Neural cell (in vitro differentiated cells): Measurements from ENCODE around the gene GYPC. TPM values are rescaled to one million over a fixed set of nuclear protein-coding genes. Genes with fewer than 3 reads are reported as not detected.

Experiments
- H2AFZ ChIP-seq: fragments of 200-600, 300-800 bp; sonication (generic), shearing (Covaris generic); 2 replicates; pipeline ENCODE4 v1.6.0; 2014; ENCODE audit warnings: low read depth, mild to moderate bottlenecking, antibody characterized with exemption, low read length, moderate library complexity
- H3F3A ChIP-seq: fragments of 200-600 bp; shearing (Covaris generic); 2 replicates; pipeline ENCODE4 v1.6.1; 2016; ENCODE audit warnings: mild to moderate bottlenecking, moderate library complexity, mixed read lengths, antibody characterized with exemption, low read length; ENCODE audit not compliant: insufficient read depth, poor library complexity, severe bottlenecking
- H3K27ac ChIP-seq: fragments of 200-600, 300-800 bp; sonication (generic), shearing (Covaris generic); 2 replicates; pipeline ENCODE4 v1.5.1; 2014; ENCODE audit warnings: mild to moderate bottlenecking, low read length, moderate library complexity
- H3K27me3 ChIP-seq: fragments of 300-800, 200-600 bp; sonication (generic), shearing (Covaris generic); 2 replicates; pipeline ENCODE4 v1.6.0; 2014; ENCODE audit warnings: mild to moderate bottlenecking, low read depth, low read length, moderate library complexity; ENCODE audit not compliant: insufficient read depth
- H3K36me3 ChIP-seq: fragments of 300-800, 200-600 bp; sonication (generic), shearing (Covaris generic); 2 replicates; pipeline ENCODE4 v1.5.1; 2014; ENCODE audit warnings: mild to moderate bottlenecking, antibody characterized with exemption, low read length, moderate library complexity; ENCODE audit not compliant: insufficient read depth
- H3K4me2 ChIP-seq: fragments of 300-800, 200-600 bp; sonication (generic), shearing (Covaris generic); 2 replicates; pipeline ENCODE4 v1.6.0; 2014; ENCODE audit warnings: mild to moderate bottlenecking, low read length
- H3K4me3 ChIP-seq: fragments of 300-800, 200-600 bp; sonication (generic), shearing (Covaris generic); 2 replicates; pipeline ENCODE4 v1.5.1; 2014; ENCODE audit warnings: mild to moderate bottlenecking, low read length, moderate library complexity
- H3K79me2 ChIP-seq: fragments of 200-600 bp; shearing (Covaris generic); replicated peaks from 2 replicates; pipeline ENCODE4 v1.6.0; 2014; ENCODE audit warnings: mild to moderate bottlenecking, low read length, moderate library complexity; ENCODE audit not compliant: insufficient read depth
- H3K9ac ChIP-seq: fragments of 300-800, 200-600 bp; sonication (generic), shearing (Covaris generic); 2 replicates; pipeline ENCODE4 v1.6.1; 2016; ENCODE audit warnings: mild to moderate bottlenecking, low read length, mixed read lengths
- H3K9me2 ChIP-seq: fragments of 200-600 bp; shearing (Covaris generic); 2 replicates; pipeline ENCODE4 v1.6.1; 2016; ENCODE audit warnings: mild to moderate bottlenecking, low read length, mixed read lengths; ENCODE audit not compliant: insufficient read depth
- H3K9me3 ChIP-seq: fragments of 200-600, 300-800 bp; sonication (generic), shearing (Covaris generic); 2 replicates; pipeline ENCODE4 v1.6.1; 2016; ENCODE audit warnings: mild to moderate bottlenecking, mixed run types, low read length, moderate library complexity, mixed read lengths
- H4K20me1 ChIP-seq: fragments of 200-600 bp; shearing (Covaris generic); 2 replicates; pipeline ENCODE4 v1.6.1; 2016; ENCODE audit warnings: mild to moderate bottlenecking, mixed run types; ENCODE audit not compliant: insufficient read depth
- EP300 ChIP-seq: fragments of 450-650 bp; conservative IDR thresholded peaks from 2 replicates; pipeline ENCODE4 v1.6.1; 2014; ENCODE audit warnings: antibody characterized with exemption, mild to moderate bottlenecking, moderate library complexity; ENCODE audit not compliant: poor library complexity, severe bottlenecking
- EZH2 ChIP-seq: fragments of 200-600, 300-800 bp; shearing (Covaris generic), sonication (generic); IDR thresholded peaks from 2 replicates; pipeline ENCODE4 v1.6.1; 2014; ENCODE audit warnings: antibody characterized with exemption, low read length, borderline replicate concordance, mild to moderate bottlenecking; ENCODE audit not compliant: insufficient read depth, poor library complexity, severe bottlenecking
- MXI1 ChIP-seq: fragments of 450-650 bp; conservative IDR thresholded peaks from 2 replicates; pipeline ENCODE4 v1.6.1; 2014; ENCODE audit warnings: antibody characterized with exemption, mild to moderate bottlenecking; ENCODE audit not compliant: poor library complexity, severe bottlenecking
- POLR2AphosphoS5 ChIP-seq: IDR thresholded peaks from 2 replicates; pipeline ENCODE4 v1.6.1; 2012
- RAD21 ChIP-seq: fragments of 450-650 bp; conservative IDR thresholded peaks from 2 replicates; pipeline ENCODE4 v1.6.1; 2014; ENCODE audit warnings: antibody characterized with exemption, mild to moderate bottlenecking, moderate library complexity
- SMC3 ChIP-seq: fragments of 450-650 bp; conservative IDR thresholded peaks from 2 replicates; pipeline ENCODE4 v1.6.1; 2014; ENCODE audit warnings: antibody characterized with exemption, mild to moderate bottlenecking, moderate library complexity; ENCODE audit not compliant: poor library complexity
- TAF1 ChIP-seq: IDR thresholded peaks from 2 replicates; pipeline ENCODE4 v1.6.1; 2012; ENCODE audit warnings: low read depth
- polyA plus RNA-seq: library from polyadenylated mRNA; depleted of rRNA; stranded (reverse); fragments of >200 nt; gene quantifications from 2 replicates; pipeline ENCODE4 v1.2.3, GENCODE V29; 2014
- TF ChIP-seq, protein P1 (sequence below): IDR thresholded peaks from 2 replicates; pipeline ENCODE4 v1.6.1; 2012; ENCODE audit warnings: borderline replicate concordance
- TF ChIP-seq, protein P2 (sequence below): fragments of 450-650 bp; IDR thresholded peaks from 2 replicates; pipeline ENCODE4 v1.5.1; 2014; ENCODE audit warnings: antibody characterized with exemption, mild to moderate bottlenecking, moderate library complexity; ENCODE audit not compliant: poor library complexity, severe bottlenecking

The GYPC gene
- polyA plus RNA-seq, 1 donor from 2014 or later: 0.40 TPM

DNA sequence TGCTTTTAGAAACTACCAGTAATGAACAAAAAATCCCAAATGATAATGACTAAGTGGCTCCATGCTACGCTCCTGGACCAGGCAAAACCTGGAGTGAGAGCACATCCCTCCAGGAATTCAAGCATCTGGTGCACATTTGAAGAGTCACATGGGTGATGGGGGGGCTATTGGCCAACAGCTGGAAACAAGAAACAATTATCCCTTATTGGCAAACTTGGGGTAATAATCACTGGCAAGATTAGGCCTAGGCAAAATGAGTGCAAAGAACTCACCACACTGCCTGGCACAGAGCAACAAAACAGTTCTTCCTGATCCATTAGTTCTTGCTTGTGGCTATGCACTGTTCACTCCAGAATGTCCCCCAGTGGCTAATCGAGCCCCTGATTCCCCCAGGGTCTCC is 66.1 kb downstream of the GYPC start:
- TF ChIP-seq EP300: no peak
- no peak for TF ChIP-seq RAD21
- no peak for TF ChIP-seq POLR2AphosphoS5
- TF ChIP-seq, protein P1, sequence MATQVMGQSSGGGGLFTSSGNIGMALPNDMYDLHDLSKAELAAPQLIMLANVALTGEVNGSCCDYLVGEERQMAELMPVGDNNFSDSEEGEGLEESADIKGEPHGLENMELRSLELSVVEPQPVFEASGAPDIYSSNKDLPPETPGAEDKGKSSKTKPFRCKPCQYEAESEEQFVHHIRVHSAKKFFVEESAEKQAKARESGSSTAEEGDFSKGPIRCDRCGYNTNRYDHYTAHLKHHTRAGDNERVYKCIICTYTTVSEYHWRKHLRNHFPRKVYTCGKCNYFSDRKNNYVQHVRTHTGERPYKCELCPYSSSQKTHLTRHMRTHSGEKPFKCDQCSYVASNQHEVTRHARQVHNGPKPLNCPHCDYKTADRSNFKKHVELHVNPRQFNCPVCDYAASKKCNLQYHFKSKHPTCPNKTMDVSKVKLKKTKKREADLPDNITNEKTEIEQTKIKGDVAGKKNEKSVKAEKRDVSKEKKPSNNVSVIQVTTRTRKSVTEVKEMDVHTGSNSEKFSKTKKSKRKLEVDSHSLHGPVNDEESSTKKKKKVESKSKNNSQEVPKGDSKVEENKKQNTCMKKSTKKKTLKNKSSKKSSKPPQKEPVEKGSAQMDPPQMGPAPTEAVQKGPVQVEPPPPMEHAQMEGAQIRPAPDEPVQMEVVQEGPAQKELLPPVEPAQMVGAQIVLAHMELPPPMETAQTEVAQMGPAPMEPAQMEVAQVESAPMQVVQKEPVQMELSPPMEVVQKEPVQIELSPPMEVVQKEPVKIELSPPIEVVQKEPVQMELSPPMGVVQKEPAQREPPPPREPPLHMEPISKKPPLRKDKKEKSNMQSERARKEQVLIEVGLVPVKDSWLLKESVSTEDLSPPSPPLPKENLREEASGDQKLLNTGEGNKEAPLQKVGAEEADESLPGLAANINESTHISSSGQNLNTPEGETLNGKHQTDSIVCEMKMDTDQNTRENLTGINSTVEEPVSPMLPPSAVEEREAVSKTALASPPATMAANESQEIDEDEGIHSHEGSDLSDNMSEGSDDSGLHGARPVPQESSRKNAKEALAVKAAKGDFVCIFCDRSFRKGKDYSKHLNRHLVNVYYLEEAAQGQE: no peak
- TF ChIP-seq MXI1: no peak
- TF ChIP-seq TAF1: no peak
- TF ChIP-seq SMC3: no peak
- no peak for TF ChIP-seq EZH2
- TF ChIP-seq, protein P2, sequence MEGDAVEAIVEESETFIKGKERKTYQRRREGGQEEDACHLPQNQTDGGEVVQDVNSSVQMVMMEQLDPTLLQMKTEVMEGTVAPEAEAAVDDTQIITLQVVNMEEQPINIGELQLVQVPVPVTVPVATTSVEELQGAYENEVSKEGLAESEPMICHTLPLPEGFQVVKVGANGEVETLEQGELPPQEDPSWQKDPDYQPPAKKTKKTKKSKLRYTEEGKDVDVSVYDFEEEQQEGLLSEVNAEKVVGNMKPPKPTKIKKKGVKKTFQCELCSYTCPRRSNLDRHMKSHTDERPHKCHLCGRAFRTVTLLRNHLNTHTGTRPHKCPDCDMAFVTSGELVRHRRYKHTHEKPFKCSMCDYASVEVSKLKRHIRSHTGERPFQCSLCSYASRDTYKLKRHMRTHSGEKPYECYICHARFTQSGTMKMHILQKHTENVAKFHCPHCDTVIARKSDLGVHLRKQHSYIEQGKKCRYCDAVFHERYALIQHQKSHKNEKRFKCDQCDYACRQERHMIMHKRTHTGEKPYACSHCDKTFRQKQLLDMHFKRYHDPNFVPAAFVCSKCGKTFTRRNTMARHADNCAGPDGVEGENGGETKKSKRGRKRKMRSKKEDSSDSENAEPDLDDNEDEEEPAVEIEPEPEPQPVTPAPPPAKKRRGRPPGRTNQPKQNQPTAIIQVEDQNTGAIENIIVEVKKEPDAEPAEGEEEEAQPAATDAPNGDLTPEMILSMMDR: no peak

DNA sequence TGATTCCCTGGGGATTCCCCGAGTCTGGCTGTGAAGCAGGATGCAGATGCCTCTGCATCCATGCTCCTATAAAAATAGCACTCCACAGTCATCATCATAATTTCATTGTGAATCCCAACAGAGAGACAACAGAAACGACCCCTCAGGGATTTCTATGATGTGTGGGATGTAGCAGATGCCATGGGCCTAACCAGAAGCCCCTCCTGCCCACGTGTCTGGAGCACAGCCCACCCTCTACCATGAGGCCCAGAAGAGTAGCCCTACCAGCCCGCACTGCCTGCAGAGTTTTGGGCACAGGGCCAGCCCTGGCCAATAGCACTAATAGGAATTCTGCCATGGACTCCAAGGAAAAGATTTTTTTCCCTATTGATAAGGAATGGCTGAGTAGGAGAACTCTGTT is 66.6 kb downstream of the GYPC start:
- no peaks in the 10 kb centered on the region for H4K20me1 ChIP-seq
- H3K9me3 ChIP-seq: no peaks in the 10 kb centered on the region
- H3K4me3 ChIP-seq: no peak overlapping the region
- H3K9me2 ChIP-seq: no peaks in the 10 kb centered on the region
- no peaks in the 10 kb centered on the region for H3K27me3 ChIP-seq
- H3K9ac ChIP-seq: no peak overlapping the region
- H3K36me3 ChIP-seq: no peaks in the 10 kb centered on the region
- no peak overlapping the region for H3K27ac ChIP-seq
- H3F3A ChIP-seq: no peaks in the 10 kb centered on the region
- H3K79me2 ChIP-seq: no peaks in the 10 kb centered on the region
- H3K4me2 ChIP-seq: no peak overlapping the region
- TF ChIP-seq SMC3 (no peak), EP300 (no peak), RAD21 (no peak), EZH2 (no peak), POLR2AphosphoS5 (no peak), MXI1 (no peak), TAF1 (no peak)
- TF ChIP-seq, protein P1: no peak
- TF ChIP-seq, protein P2: no peak
- H2AFZ ChIP-seq: no peak overlapping the region

More for the DNA sequence above, 66.1 kb downstream of the GYPC start:
- H3K9ac ChIP-seq: no peak overlapping the region
- H3K27ac ChIP-seq: no peak overlapping the region
- no peaks in the 10 kb centered on the region for H3K9me2 ChIP-seq
- no peak overlapping the region for H3K4me2 ChIP-seq
- H3K79me2 ChIP-seq: no peaks in the 10 kb centered on the region
- no peaks in the 10 kb centered on the region for H3F3A ChIP-seq
- no peaks in the 10 kb centered on the region for H3K27me3 ChIP-seq
- no peaks in the 10 kb centered on the region for H3K9me3 ChIP-seq
- no peaks in the 10 kb centered on the region for H3K36me3 ChIP-seq
- no peak overlapping the region for H3K4me3 ChIP-seq
- H4K20me1 ChIP-seq: no peaks in the 10 kb centered on the region
- H2AFZ ChIP-seq: no peak overlapping the region
